KMS-11 (cell line): ENCODE measurements around the gene SETDB2.

ENCODE experiments used
- H2AFZ ChIP-seq: fragments of 200-600 bp; sonication (generic); 2 replicates; pipeline ENCODE4 v1.6.1; 2016; ENCODE audit warnings: antibody characterized with exemption, mixed run types, low read depth
- H3K27ac ChIP-seq: fragments of 200-600 bp; sonication (generic); 2 replicates; pipeline ENCODE4 v1.6.1; 2016; ENCODE audit warnings: mild to moderate bottlenecking, mixed run types
- H3K27me3 ChIP-seq: fragments of 200-600 bp; sonication (generic); 2 replicates; pipeline ENCODE4 v1.6.1; 2017; ENCODE audit warnings: mild to moderate bottlenecking, low read depth, mixed run types, moderate library complexity; ENCODE audit not compliant: insufficient read depth
- H3K36me3 ChIP-seq: fragments of 200-600 bp; sonication (generic); 2 replicates; pipeline ENCODE4 v1.6.1; 2017; ENCODE audit warnings: mild to moderate bottlenecking, mixed run types; ENCODE audit not compliant: insufficient read depth
- H3K4me1 ChIP-seq: fragments of 200-600 bp; sonication (generic); 2 replicates; pipeline ENCODE4 v1.6.1; 2016; ENCODE audit warnings: mild to moderate bottlenecking, low read depth, mixed run types; ENCODE audit not compliant: poor library complexity, severe bottlenecking
- H3K4me2 ChIP-seq: fragments of 200-600 bp; sonication (generic); 2 replicates; pipeline ENCODE4 v1.7.0; 2016; ENCODE audit warnings: mild to moderate bottlenecking, mixed run types
- H3K4me3 ChIP-seq: fragments of 200-600 bp; sonication (generic); IDR thresholded peaks from 2 replicates; pipeline ENCODE4 v1.6.1; 2017; ENCODE audit warnings: low read depth, low read length, mixed read lengths; ENCODE audit not compliant: insufficient read depth
- H3K79me2 ChIP-seq: fragments of 200-600 bp; sonication (generic); 2 replicates; pipeline ENCODE4 v1.6.1; 2016; ENCODE audit warnings: low read depth, mixed run types; ENCODE audit not compliant: insufficient read depth
- H3K9ac ChIP-seq: fragments of 200-600 bp; sonication (generic); 2 replicates; pipeline ENCODE4 v1.6.1; 2016; ENCODE audit warnings: mild to moderate bottlenecking, mixed run types
- H4K20me1 ChIP-seq: fragments of 200-600 bp; sonication (generic); 2 replicates; pipeline ENCODE4 v1.6.1; 2016; ENCODE audit warnings: mild to moderate bottlenecking, mixed run types; ENCODE audit not compliant: insufficient read depth
- CTCF ChIP-seq: fragments of 200-600 bp; sonication (generic); conservative IDR thresholded peaks from 2 replicates; pipeline ENCODE4 v1.6.1; 2017; ENCODE audit warnings: low read depth, mild to moderate bottlenecking, antibody characterized with exemption, low read length, moderate library complexity, mixed read lengths

Gene SETDB2

DNA sequence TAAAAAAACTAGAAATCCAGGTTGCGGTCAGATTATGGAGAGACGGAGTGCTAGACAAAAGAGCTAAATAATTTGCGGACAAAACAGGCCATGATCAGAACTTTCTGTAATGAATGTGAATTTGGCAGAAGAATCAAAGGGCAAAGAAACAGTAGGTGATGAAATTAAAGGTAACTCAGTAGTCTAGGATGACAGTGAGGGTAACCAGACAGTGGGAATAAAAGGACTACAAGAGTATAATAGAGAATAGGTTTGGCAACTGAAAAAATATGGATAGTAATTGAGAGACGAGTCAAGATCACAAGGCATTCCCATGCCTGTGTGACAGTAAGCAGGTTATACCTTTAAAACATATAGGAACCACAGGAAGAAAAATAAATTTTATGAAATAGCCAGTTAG lies 36.1 kb upstream of the SETDB2 start:
- no peak overlapping the region for H3K9ac ChIP-seq
- H3K36me3 ChIP-seq, result no peaks in the 10 kb centered on the region
- no peak overlapping the region for H3K4me3 ChIP-seq
- no peak overlapping the region for H3K27ac ChIP-seq
- no peak overlapping the region for H3K4me2 ChIP-seq
- no peak overlapping the region for H2AFZ ChIP-seq
- no peak for TF ChIP-seq CTCF
- H3K79me2 ChIP-seq, result no peaks in the 10 kb centered on the region
- no peaks in the 10 kb centered on the region for H4K20me1 ChIP-seq
- H3K4me1 ChIP-seq, result peaks cover 5% of the 10 kb centered on the region
- no peaks in the 10 kb centered on the region for H3K27me3 ChIP-seq

- H3K36me3 ChIP-seq, result no peaks in the 10 kb centered on the region
- no peak overlapping the region for H3K4me2 ChIP-seq
- no peak for TF ChIP-seq CTCF
- no peaks in the 10 kb centered on the region for H4K20me1 ChIP-seq
- H3K4me1 ChIP-seq, result peaks cover 5% of the 10 kb centered on the region
- H3K9ac ChIP-seq, result no peak overlapping the region
- H3K27ac ChIP-seq, result no peak overlapping the region
- H3K27me3 ChIP-seq, result no peaks in the 10 kb centered on the region
- H2AFZ ChIP-seq, result no peak overlapping the region
- no peak overlapping the region for H3K4me3 ChIP-seq
- no peaks in the 10 kb centered on the region for H3K79me2 ChIP-seq
These were observed 35.1 kb upstream of the SETDB2 start for GRCh38 chr13:49409008-49409407.

GRCh38 chr13:49410006-49410405 lies 34.1 kb upstream of the SETDB2 start:
- H3K27me3 ChIP-seq, result no peaks in the 10 kb centered on the region
- H3K27ac ChIP-seq, result no peak overlapping the region
- no peaks in the 10 kb centered on the region for H4K20me1 ChIP-seq

DNA sequence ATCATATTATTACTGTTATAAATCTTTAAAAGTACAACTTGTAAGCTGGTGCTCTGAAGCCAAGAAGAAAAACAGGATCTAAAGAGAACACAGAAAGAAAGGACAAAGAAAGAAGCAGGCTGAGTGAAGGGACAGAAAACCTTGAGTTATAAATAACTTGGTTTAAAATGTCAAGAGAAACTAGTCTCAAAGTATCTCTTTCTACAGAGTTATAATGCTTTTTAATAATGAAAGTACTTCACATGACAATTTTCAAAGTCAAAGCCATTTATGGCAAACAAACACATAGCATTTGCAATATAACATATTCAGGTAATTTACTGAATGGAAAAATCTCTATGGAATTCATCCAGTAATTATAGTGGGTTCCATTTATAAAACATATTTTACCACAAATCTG lies 33.6 kb upstream of the SETDB2 start:
- no peaks in the 10 kb centered on the region for H3K27me3 ChIP-seq
- no peak overlapping the region for H3K4me3 ChIP-seq
- no peak overlapping the region for H2AFZ ChIP-seq
- H3K36me3 ChIP-seq, result no peaks in the 10 kb centered on the region
- peaks cover 5% of the 10 kb centered on the region for H3K4me1 ChIP-seq
- no peaks in the 10 kb centered on the region for H4K20me1 ChIP-seq
- no peaks in the 10 kb centered on the region for H3K79me2 ChIP-seq
- no peak overlapping the region for H3K9ac ChIP-seq
- TF ChIP-seq CTCF, result no peak
- H3K27ac ChIP-seq, result no peak overlapping the region
- no peak overlapping the region for H3K4me2 ChIP-seq

More at GRCh38 chr13:49410006-49410405, 34.1 kb upstream of the SETDB2 start:
- no peaks in the 10 kb centered on the region for H3K36me3 ChIP-seq
- no peak overlapping the region for H2AFZ ChIP-seq
- TF ChIP-seq CTCF, result no peak
- no peak overlapping the region for H3K4me2 ChIP-seq
- no peaks in the 10 kb centered on the region for H3K79me2 ChIP-seq
- no peak overlapping the region for H3K4me3 ChIP-seq
- H3K4me1 ChIP-seq, result peaks cover 5% of the 10 kb centered on the region
- no peak overlapping the region for H3K9ac ChIP-seq
